SK-N-SH (cell line): ENCODE results near the gene NEK7. TPM values are rescaled to one million over a fixed set of nuclear protein-coding genes. Genes with fewer than 3 reads are reported as not detected.

Source experiments
- CTCF ChIA-PET: fragments of 300-600, 350-600 bp; formaldehyde crosslinking; extraction: SDS; loops from one replicate; lab custom pipeline; 2021; lab: Yijun Ruan, JAX
- POLR2A ChIA-PET: fragments of 350-600 bp; sonication (Branson Sonifier 250); formaldehyde crosslinking; extraction: SDS; loops from one replicate; lab custom pipeline; 2020; ENCODE audit warnings: antibody characterized with exemption, inconsistent platforms; lab: Yijun Ruan, JAX
- DNase-seq: peaks from one replicate; pipeline ENCODE4 v3.0.0; 2012
- H2AFZ ChIP-seq: fragments of 200-600 bp; sonication (generic); 2 replicates; pipeline ENCODE4 v1.8.1; 2016; ENCODE audit warnings: antibody characterized with exemption, mild to moderate bottlenecking, low read depth
- H3F3A ChIP-seq: fragments of 200-600 bp; sonication (generic); replicated peaks from 2 replicates; pipeline ENCODE3; 2016; ENCODE audit warnings: antibody characterized with exemption, mild to moderate bottlenecking; ENCODE audit not compliant: insufficient read depth
- H3K27ac ChIP-seq, 2 experiments: fragments of 200-500 bp in 1 of 2; fragments of 200-600 bp in 1 of 2; sonication (Bioruptor generic) in 1 of 2; sonication (generic), shearing (Covaris generic) in 1 of 2; 2 replicates each; pipeline versions ENCODE4 v1.5.1 to v1.6.1; 2014 to 2016; ENCODE audit warnings: low read depth in 2 of 2, inconsistent platforms in 1 of 2, low read length in 1 of 2, mild to moderate bottlenecking in 1 of 2, mixed read lengths in 1 of 2
- H3K27me3 ChIP-seq: fragments of 200-600 bp; sonication (generic), shearing (Covaris generic); 2 replicates; pipeline ENCODE4 v1.6.1; 2016; ENCODE audit warnings: mixed run types; ENCODE audit not compliant: insufficient read depth
- H3K36me3 ChIP-seq, 2 experiments: fragments of 200-500 bp in 1 of 2; fragments of 200-600 bp in 1 of 2; sonication (Bioruptor generic) in 1 of 2; sonication (generic) in 1 of 2; replicated peaks in 1 of 2; 2 replicates each; pipeline versions ENCODE3 to v1.5.1; 2014 to 2016; ENCODE audit warnings: low read length in 1 of 2, mild to moderate bottlenecking in 1 of 2; ENCODE audit not compliant: insufficient read depth in 2 of 2, control insufficient read depth in 1 of 2
- H3K4me1 ChIP-seq, 2 experiments: fragments of 200-500 bp in 1 of 2; fragments of 200-600 bp in 1 of 2; sonication (Bioruptor generic) in 1 of 2; sonication (generic), shearing (Covaris generic) in 1 of 2; 2 replicates each; pipeline versions ENCODE4 v1.5.1 to v1.6.1; 2014 to 2016; ENCODE audit warnings: low read depth in 1 of 2, low read length in 1 of 2, mixed run types in 1 of 2; ENCODE audit not compliant: insufficient read depth in 2 of 2, control insufficient read depth in 1 of 2
- H3K4me2 ChIP-seq: fragments of 200-600 bp; sonication (generic), shearing (Covaris generic); 2 replicates; pipeline ENCODE4 v1.6.1; 2017; ENCODE audit warnings: mixed run types
- H3K4me3 ChIP-seq, 2 experiments: fragments of 200-500 bp in 1 of 2; fragments of 200-600 bp in 1 of 2; sonication (Bioruptor generic) in 1 of 2; sonication (generic), shearing (Covaris generic) in 1 of 2; 2 replicates each; pipeline versions ENCODE4 v1.5.1 to v1.8.1; 2014 to 2016; ENCODE audit warnings: low read depth in 2 of 2, inconsistent platforms in 1 of 2, low read length in 1 of 2, mild to moderate bottlenecking in 1 of 2, mixed read lengths in 1 of 2, moderate library complexity in 1 of 2
- H3K79me2 ChIP-seq: fragments of 200-600 bp; sonication (generic); 2 replicates; pipeline ENCODE4 v1.8.1; 2017; ENCODE audit warnings: mild to moderate bottlenecking; ENCODE audit not compliant: insufficient read depth
- H3K9ac ChIP-seq: fragments of 200-600 bp; sonication (generic); 2 replicates; pipeline ENCODE4 v1.6.1; 2017; ENCODE audit warnings: mixed run types
- H3K9me2 ChIP-seq: fragments of 200-600 bp; sonication (generic); 2 replicates; pipeline ENCODE4 v1.6.1; 2017; ENCODE audit warnings: mixed run types
- H3K9me3 ChIP-seq: fragments of 200-600 bp; sonication (generic); 2 replicates; pipeline ENCODE4 v1.6.1; 2017; ENCODE audit warnings: mixed run types, mild to moderate bottlenecking, moderate library complexity
- H4K20me1 ChIP-seq: fragments of 200-600 bp; sonication (generic); 2 replicates; pipeline ENCODE4 v1.6.1; 2017; ENCODE audit warnings: mild to moderate bottlenecking, mixed run types; ENCODE audit not compliant: insufficient read depth
- CHD2 ChIP-seq: fragments of 150-350 bp; IDR thresholded peaks from 2 replicates; pipeline ENCODE4 v1.6.1; 2018; ENCODE audit warnings: low read length; ENCODE audit not compliant: partially characterized antibody
- ELF1 ChIP-seq: IDR thresholded peaks from 2 replicates; pipeline ENCODE4 v1.4.0; 2012
- FOSL2 ChIP-seq: IDR thresholded peaks from 2 replicates; pipeline ENCODE4 v1.4.0; 2012; ENCODE audit warnings: low read depth, mild to moderate bottlenecking, moderate library complexity, borderline replicate concordance
- FOXM1 ChIP-seq: IDR thresholded peaks from 2 replicates; pipeline ENCODE4 v1.4.0; 2012; ENCODE audit warnings: low read depth, mild to moderate bottlenecking
- GATA2 ChIP-seq: sonication (generic); formaldehyde crosslinking; IDR thresholded peaks from 2 replicates; pipeline ENCODE4 v1.5.0; 2020; ENCODE audit warnings: mild to moderate bottlenecking, missing genetic modification reagents
- JUND ChIP-seq: IDR thresholded peaks from 2 replicates; pipeline ENCODE4 v1.4.0; 2012
- MEF2A ChIP-seq: IDR thresholded peaks from 2 replicates; pipeline ENCODE4 v1.4.0; 2012; ENCODE audit warnings: low read depth, borderline replicate concordance
- NRF1 ChIP-seq: IDR thresholded peaks from 2 replicates; pipeline ENCODE4 v1.6.1; 2012; ENCODE audit warnings: low read depth, mild to moderate bottlenecking, low read length
- RAD21 ChIP-seq: IDR thresholded peaks from 2 replicates; pipeline ENCODE4 v1.6.1; 2012; ENCODE audit warnings: mild to moderate bottlenecking, low read length
- RCOR1 ChIP-seq: fragments of 150-350 bp; IDR thresholded peaks from 2 replicates; pipeline ENCODE4 v1.6.1; 2017; ENCODE audit warnings: antibody characterized with exemption, low read length
- RXRA ChIP-seq: IDR thresholded peaks from 2 replicates; pipeline ENCODE4 v1.4.0; 2012; ENCODE audit warnings: low read depth, mild to moderate bottlenecking, borderline replicate concordance
- SMC3 ChIP-seq: IDR thresholded peaks from 2 replicates; pipeline ENCODE4 v1.6.1; 2012; ENCODE audit warnings: low read depth, low read length, improper control_type of control experiment
- TCF12 ChIP-seq: IDR thresholded peaks from 2 replicates; pipeline ENCODE4 v1.4.0; 2012
- TEAD4 ChIP-seq: IDR thresholded peaks from 2 replicates; pipeline ENCODE4 v1.4.0; 2012; ENCODE audit warnings: mild to moderate bottlenecking, borderline replicate concordance; ENCODE audit not compliant: insufficient read depth
- USF2 ChIP-seq: fragments of 150-350 bp; IDR thresholded peaks from 2 replicates; pipeline ENCODE4 v1.6.1; 2017; ENCODE audit warnings: antibody characterized with exemption, low read length, low read depth, borderline replicate concordance
- WGBS: methylation state at CpG from one replicate; pipeline ENCODE4 v1.1.6; 2017; ENCODE audit warnings: low lambda C conversion rate; 5-methylcytosine and 5-hydroxymethylcytosine counted together
- polyA plus RNA-seq, 3 experiments: library from polyadenylated mRNA; depleted of rRNA; stranded (reverse); fragments of >200 nt; gene quantifications; 2 replicates each; pipeline ENCODE4 v1.2.3, GENCODE V29; 2012
- TF ChIP-seq, protein P1 (sequence below): IDR thresholded peaks from 2 replicates; pipeline ENCODE4 v1.4.0; 2012; ENCODE audit warnings: low read depth, borderline replicate concordance
- TF ChIP-seq, protein P2 (sequence below): IDR thresholded peaks from 2 replicates; pipeline ENCODE4 v1.4.0; 2012; ENCODE audit warnings: low read depth
- TF ChIP-seq, protein P3 (sequence below): IDR thresholded peaks from 2 replicates; pipeline ENCODE4 v1.6.1; 2012; ENCODE audit warnings: mild to moderate bottlenecking, low read depth, low read length, moderate library complexity
- TF ChIP-seq, protein P4 (sequence below): fragments of 150-350 bp; IDR thresholded peaks from 2 replicates; pipeline ENCODE4 v1.6.1; 2016; ENCODE audit warnings: mild to moderate bottlenecking, low read depth, low read length

NEK7 gene
- polyA plus RNA-seq, 1 of the 3 experiments (the other 2 are of a cell fraction): 85.8 TPM

DNA sequence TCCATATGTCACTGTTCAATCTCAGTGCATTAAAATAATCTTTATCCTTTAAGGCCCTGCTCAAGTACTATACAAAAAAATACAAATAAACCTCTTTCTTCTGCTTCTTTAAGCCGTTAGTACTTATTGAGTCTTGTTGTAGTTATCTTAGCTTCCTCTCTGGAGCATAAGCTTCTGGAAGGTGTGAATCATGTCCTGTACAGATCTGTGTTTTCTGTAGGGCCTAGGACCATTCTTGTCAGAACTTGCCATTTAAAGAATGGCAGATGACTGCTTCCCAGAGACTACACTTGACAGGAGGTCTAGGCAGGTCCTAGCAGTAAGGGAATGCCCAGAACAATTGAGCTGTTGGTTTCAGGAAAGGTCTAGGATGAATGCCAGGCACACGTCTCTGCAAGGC lies 12.9 kb downstream of the NEK7 start:
- no peak for TF ChIP-seq RXRA
- TF ChIP-seq RCOR1: no peak
- TF ChIP-seq FOSL2: no peak
- TF ChIP-seq, protein P1, sequence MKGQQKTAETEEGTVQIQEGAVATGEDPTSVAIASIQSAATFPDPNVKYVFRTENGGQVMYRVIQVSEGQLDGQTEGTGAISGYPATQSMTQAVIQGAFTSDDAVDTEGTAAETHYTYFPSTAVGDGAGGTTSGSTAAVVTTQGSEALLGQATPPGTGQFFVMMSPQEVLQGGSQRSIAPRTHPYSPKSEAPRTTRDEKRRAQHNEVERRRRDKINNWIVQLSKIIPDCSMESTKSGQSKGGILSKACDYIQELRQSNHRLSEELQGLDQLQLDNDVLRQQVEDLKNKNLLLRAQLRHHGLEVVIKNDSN: no peak
- TF ChIP-seq, protein P2, sequence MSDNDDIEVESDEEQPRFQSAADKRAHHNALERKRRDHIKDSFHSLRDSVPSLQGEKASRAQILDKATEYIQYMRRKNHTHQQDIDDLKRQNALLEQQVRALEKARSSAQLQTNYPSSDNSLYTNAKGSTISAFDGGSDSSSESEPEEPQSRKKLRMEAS: no peak
- TF ChIP-seq, protein P3, sequence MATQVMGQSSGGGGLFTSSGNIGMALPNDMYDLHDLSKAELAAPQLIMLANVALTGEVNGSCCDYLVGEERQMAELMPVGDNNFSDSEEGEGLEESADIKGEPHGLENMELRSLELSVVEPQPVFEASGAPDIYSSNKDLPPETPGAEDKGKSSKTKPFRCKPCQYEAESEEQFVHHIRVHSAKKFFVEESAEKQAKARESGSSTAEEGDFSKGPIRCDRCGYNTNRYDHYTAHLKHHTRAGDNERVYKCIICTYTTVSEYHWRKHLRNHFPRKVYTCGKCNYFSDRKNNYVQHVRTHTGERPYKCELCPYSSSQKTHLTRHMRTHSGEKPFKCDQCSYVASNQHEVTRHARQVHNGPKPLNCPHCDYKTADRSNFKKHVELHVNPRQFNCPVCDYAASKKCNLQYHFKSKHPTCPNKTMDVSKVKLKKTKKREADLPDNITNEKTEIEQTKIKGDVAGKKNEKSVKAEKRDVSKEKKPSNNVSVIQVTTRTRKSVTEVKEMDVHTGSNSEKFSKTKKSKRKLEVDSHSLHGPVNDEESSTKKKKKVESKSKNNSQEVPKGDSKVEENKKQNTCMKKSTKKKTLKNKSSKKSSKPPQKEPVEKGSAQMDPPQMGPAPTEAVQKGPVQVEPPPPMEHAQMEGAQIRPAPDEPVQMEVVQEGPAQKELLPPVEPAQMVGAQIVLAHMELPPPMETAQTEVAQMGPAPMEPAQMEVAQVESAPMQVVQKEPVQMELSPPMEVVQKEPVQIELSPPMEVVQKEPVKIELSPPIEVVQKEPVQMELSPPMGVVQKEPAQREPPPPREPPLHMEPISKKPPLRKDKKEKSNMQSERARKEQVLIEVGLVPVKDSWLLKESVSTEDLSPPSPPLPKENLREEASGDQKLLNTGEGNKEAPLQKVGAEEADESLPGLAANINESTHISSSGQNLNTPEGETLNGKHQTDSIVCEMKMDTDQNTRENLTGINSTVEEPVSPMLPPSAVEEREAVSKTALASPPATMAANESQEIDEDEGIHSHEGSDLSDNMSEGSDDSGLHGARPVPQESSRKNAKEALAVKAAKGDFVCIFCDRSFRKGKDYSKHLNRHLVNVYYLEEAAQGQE: no peak
- TF ChIP-seq SMC3: no peak
- no peak for TF ChIP-seq USF2
- no peak for TF ChIP-seq ELF1
- TF ChIP-seq JUND: no peak
- no peak for TF ChIP-seq TCF12
- TF ChIP-seq NRF1: no peak
- TF ChIP-seq RAD21: no peak
- TF ChIP-seq, protein P4, sequence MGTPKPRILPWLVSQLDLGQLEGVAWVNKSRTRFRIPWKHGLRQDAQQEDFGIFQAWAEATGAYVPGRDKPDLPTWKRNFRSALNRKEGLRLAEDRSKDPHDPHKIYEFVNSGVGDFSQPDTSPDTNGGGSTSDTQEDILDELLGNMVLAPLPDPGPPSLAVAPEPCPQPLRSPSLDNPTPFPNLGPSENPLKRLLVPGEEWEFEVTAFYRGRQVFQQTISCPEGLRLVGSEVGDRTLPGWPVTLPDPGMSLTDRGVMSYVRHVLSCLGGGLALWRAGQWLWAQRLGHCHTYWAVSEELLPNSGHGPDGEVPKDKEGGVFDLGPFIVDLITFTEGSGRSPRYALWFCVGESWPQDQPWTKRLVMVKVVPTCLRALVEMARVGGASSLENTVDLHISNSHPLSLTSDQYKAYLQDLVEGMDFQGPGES: no peak
- TF ChIP-seq GATA2: no peak
- no peak for TF ChIP-seq FOXM1
- TF ChIP-seq MEF2A: no peak
- no peak for TF ChIP-seq CHD2
- no peak for TF ChIP-seq TEAD4
- Histone ChIP-seq H3K27me3 (no peaks in the 10 kb centered on the region), H3K9me3 (no peaks in the 10 kb centered on the region), H3K27ac (peak overlapping the region; percentile 53 to 54; a peak in 3 of 4 replicates), H3K9ac (no peak overlapping the region), H3K9me2 (no peaks in the 10 kb centered on the region), H3K4me3 (no peak overlapping the region), H2AFZ (no peak overlapping the region), H4K20me1 (peaks cover 98% of the 10 kb centered on the region), H3F3A (peaks cover 32% of the 10 kb centered on the region), H3K79me2 (peaks cover 100% of the 10 kb centered on the region), H3K4me1 (peaks cover 26 to 40% of the 10 kb centered on the region in 2 experiments; a peak in 3 of 4 replicates), H3K4me2 (peak overlapping the region; percentile 38), H3K36me3 (peaks cover 0 to 12% of the 10 kb centered on the region in 2 experiments)
- ChIA-PET CTCF (interaction anchor here (0.6 to 1.2 kb wide), 2 partner anchors 11 to 101 kb away, joined by 3 read pairs; no protein-coding TSS in a partner anchor), POLR2A (no interaction called here)
- no peak for DNase-seq
- WGBS: 78% methylated on average over 2 of the region's 2 CpGs
